Activated CD4-positive, alpha-beta T cell treated with anti-CD3 and anti-CD28 coated beads for 36 hours (primary cell): ENCODE data around the gene TRUB1. TPM values are rescaled to one million over a fixed set of nuclear protein-coding genes. Genes with fewer than 3 reads are reported as not detected.

Experiments
- ATAC-seq: fragments of 200-7000 bp; cut with Tn5 transposase; one replicate; pipeline ENCODE4 v1.10.0; 2021; ENCODE audit warnings: mild to moderate bottlenecking, moderate library complexity
- CTCF ChIA-PET: fragments of 350-600 bp; sonication (Branson Sonifier 250); formaldehyde crosslinking; loops from one replicate; lab custom pipeline; 2021; ENCODE audit warnings: antibody characterized with exemption; lab: Charles Lee
- POLR2A ChIA-PET: fragments of 350-600 bp; sonication (Branson Sonifier 250); formaldehyde crosslinking; loops from one replicate; lab custom pipeline; 2021; ENCODE audit warnings: antibody characterized with exemption, inconsistent platforms; lab: Charles Lee
- DNase-seq: peaks from one replicate; pipeline ENCODE4 v3.0.0-alpha.2; 2020
- H3K27ac Mint-ChIP-seq: one replicate; pipeline ENCODE4 v1.8.0; 2021; ENCODE audit warnings: mixed read lengths
- H3K27me3 Mint-ChIP-seq: one replicate; pipeline ENCODE4 v1.8.0; 2021; ENCODE audit warnings: mixed read lengths
- H3K36me3 Mint-ChIP-seq: one replicate; pipeline ENCODE4 v1.8.0; 2021; ENCODE audit warnings: low read depth, mixed read lengths
- H3K4me1 Mint-ChIP-seq: one replicate; pipeline ENCODE4 v1.8.0; 2021; ENCODE audit warnings: mixed read lengths
- H3K4me3 Mint-ChIP-seq: one replicate; pipeline ENCODE4 v1.8.0; 2021; ENCODE audit warnings: mild to moderate bottlenecking, moderate library complexity, mixed read lengths
- H3K9me3 Mint-ChIP-seq: one replicate; pipeline ENCODE4 v1.8.0; 2021; ENCODE audit warnings: low read depth, mixed read lengths
- intact Hi-C, 2 experiments: fragments of 100-400 bp; cut with DNase I in 1 of 2; cut with micrococcal nuclease in 1 of 2; formaldehyde crosslinking; loops; one replicate each; pipeline versions ENCODE4 v1.14.2 to v1.15.1; 2022 to 2024; cut with DNase I, micrococcal nuclease
- total RNA-seq, 2 experiments: library from RNA; stranded (reverse); gene quantifications; one replicate each; pipeline ENCODE4 v1.2.3, GENCODE V29; 2021

The TRUB1 gene
- total RNA-seq, 2 experiments from 2014 or later = 13.4 to 15.0 TPM

- intact Hi-C loops = no loop called here
- ATAC-seq (no peak), DNase-seq (no peak)
- Mint-ChIP-seq H3K4me1 (peaks cover 5% of the 10 kb centered on the region), H3K27me3 (no peaks in the 10 kb centered on the region), H3K36me3 (peaks cover 32% of the 10 kb centered on the region), H3K27ac (no peak overlapping the region), H3K4me3 (no peak overlapping the region), H3K9me3 (no peaks in the 10 kb centered on the region)
- CTCF ChIA-PET = interaction anchor here (1.6 kb wide), 1 partner anchor 17 kb away, joined by 3 read pairs; no protein-coding TSS in a partner anchor
- POLR2A ChIA-PET = no interaction called here
Observed at GRCh38 chr10:114975091-114975490, 37.1 kb downstream of the TRUB1 start.

DNA sequence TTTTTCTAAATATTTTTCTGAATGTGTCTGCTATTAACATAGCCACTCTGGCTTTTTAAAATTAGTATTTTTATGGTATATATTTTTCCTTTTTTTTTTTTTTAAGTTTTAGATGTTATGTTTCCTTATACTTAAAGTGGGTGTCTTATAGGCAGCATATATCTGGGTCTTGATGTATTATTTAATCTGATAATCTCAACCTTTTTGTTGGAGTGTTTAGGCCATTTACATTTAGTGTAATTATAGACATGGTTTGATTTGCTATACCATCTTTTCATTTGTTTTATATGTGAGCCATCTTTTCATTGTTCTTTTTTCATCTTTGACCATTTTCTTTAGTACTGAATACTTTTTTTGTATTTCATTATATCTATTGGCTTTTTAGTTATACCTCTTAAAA, 45.0 kb downstream of the TRUB1 start:
- Mint-ChIP-seq H3K4me3 (no peak overlapping the region), H3K9me3 (peaks cover 21% of the 10 kb centered on the region)
- intact Hi-C loops = no loop called here

DNA sequence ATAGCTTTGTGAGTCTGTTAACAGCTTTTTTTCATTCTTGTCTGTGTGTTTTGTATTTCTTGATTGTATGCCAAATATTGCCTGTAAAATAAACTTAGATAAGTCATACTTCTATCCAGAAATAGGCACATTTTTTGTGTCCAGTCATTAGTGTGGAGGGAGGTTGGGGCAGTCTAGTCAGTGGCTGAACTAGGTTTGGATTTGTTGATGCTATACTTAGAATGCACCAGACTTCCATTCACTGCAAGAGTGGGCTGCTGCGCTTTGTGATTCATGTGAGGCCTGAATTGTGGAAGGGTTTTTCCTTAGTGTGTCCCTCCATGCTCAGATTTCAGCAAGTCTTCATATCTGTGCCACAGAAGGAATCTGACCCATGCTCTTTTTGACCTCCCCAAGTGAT, 50.0 kb downstream of the TRUB1 start:
- Mint-ChIP-seq H3K4me3 (no peak overlapping the region), H3K4me1 (no peaks in the 10 kb centered on the region), H3K27ac (no peak overlapping the region), H3K9me3 (peaks cover 14% of the 10 kb centered on the region), H3K36me3 (peaks cover 35% of the 10 kb centered on the region), H3K27me3 (no peaks in the 10 kb centered on the region)
- ATAC-seq (no peak), DNase-seq (no peak)
- intact Hi-C loops = no loop called here
- CTCF ChIA-PET = no interaction called here
- POLR2A ChIA-PET = no interaction called here

More for the DNA sequence above, 45.0 kb downstream of the TRUB1 start:
- Mint-ChIP-seq H3K27me3 (no peaks in the 10 kb centered on the region), H3K36me3 (peaks cover 71% of the 10 kb centered on the region), H3K4me1 (no peaks in the 10 kb centered on the region), H3K27ac (no peak overlapping the region)
- POLR2A ChIA-PET = no interaction called here
- ATAC-seq (no peak), DNase-seq (no peak)
- CTCF ChIA-PET = no interaction called here

DNA sequence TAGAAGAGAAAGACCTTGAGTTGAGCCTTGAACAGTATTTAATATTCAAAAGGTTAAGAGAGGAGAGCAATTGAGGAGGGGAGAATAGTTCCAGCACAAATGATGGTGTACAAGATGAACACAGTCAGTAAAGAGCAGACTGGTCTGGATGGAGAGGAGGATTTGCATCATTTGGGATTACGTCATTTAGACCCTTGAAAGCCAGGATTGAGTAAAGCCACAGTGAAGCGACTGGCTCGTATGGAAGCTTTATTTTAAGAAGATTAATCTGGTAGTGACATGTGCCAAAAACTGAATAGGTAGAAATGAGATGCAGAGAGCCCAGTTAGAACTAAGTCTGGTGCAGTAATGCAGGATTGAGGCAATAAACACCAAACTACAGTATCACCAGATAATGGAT, 52.6 kb downstream of the TRUB1 start:
- peaks cover 12% of the 10 kb centered on the region for H3K36me3 Mint-ChIP-seq
- H3K9me3 Mint-ChIP-seq = peaks cover 2% of the 10 kb centered on the region
- ChIA-PET POLR2A (no interaction called here), CTCF (no interaction called here)
- ATAC-seq (no peak), DNase-seq (no peak)
- intact Hi-C loops = no loop called here
- H3K27ac Mint-ChIP-seq = no peak overlapping the region
- no peaks in the 10 kb centered on the region for H3K27me3 Mint-ChIP-seq
- no peak overlapping the region for H3K4me3 Mint-ChIP-seq
- no peaks in the 10 kb centered on the region for H3K4me1 Mint-ChIP-seq

DNA sequence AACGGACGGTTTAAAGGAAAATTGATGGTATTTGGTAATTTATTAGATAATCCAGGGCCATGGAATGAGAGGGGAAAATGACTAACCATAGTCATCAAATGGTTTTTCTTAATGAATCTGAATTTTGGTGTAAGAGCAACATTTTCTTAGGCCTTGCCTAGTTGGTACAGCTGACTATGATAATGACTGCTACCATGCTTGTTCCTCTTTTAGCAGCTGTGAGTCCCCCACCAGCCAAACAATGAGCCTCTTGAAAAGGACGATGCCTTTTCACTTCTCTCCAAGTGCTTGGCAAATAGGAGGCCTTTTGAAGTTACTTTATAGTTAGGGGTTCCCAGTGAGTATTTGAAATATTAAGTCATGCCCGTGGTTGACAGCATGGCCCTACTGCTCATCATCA, 53.0 kb downstream of the TRUB1 start:
- Mint-ChIP-seq H3K4me3 (no peak overlapping the region), H3K4me1 (no peaks in the 10 kb centered on the region), H3K27me3 (no peaks in the 10 kb centered on the region), H3K27ac (no peak overlapping the region), H3K36me3 (peaks cover 8% of the 10 kb centered on the region), H3K9me3 (peaks cover 2% of the 10 kb centered on the region)
- no peak for ATAC-seq
- intact Hi-C loops = no loop called here
- CTCF ChIA-PET = interaction anchor here (0.6 kb wide), 1 partner anchor 44 kb away, joined by 3 read pairs; no protein-coding TSS in a partner anchor
- DNase-seq = no peak
- POLR2A ChIA-PET = no interaction called here

GRCh38 chr10:114992189-114992775, 54.3 kb downstream of the TRUB1 start:
- H3K4me1 Mint-ChIP-seq = no peaks in the 10 kb centered on the region
- H3K27me3 Mint-ChIP-seq = no peaks in the 10 kb centered on the region
- DNase-seq = no peak
- intact Hi-C loops = no loop called here
- peaks cover under 1% of the 10 kb centered on the region for H3K9me3 Mint-ChIP-seq
- ATAC-seq = no peak
- H3K36me3 Mint-ChIP-seq = peaks cover 4% of the 10 kb centered on the region
- CTCF ChIA-PET = interaction anchor here (0.8 kb wide), 1 partner anchor 13 kb away, joined by 3 read pairs; no protein-coding TSS in a partner anchor
- H3K4me3 Mint-ChIP-seq = no peak overlapping the region
- no peak overlapping the region for H3K27ac Mint-ChIP-seq
- POLR2A ChIA-PET = no interaction called here

DNA sequence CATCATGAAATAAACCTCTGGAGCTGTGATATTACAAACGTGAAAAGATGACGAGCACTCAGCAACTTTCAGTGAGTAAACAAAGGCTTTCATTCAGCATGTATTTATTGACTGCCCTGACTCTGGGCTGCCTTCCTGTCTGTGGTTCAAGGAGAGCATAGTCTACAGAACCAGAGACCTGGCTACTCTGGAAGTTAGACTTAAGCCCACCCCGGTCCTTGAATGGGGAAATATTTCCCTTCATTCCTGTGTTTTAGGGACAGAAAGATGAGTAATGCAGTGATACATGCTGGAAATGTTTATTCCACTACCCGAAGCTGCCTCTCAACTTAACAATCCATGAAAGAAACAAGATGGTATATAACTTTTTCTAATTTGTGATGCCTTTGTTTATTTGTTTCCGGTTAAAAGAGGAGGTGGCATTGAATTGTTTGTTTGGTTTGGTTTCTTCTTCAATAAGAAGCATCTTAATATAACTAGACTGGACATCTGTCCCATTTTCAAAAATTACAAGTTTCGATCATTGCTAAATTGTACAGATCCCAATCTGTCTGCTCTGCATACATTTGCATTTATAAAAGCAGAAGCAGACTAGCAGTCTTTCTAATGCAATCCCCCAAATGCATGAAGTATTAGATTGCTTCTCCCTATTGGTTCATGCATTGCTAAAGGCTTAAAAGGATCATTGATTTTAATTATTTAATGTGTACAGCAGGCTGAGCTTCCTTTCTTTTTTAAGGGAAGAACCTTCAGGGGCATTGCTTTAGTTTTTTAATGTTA, 57.7 kb downstream of the TRUB1 start:
- no peaks in the 10 kb centered on the region for H3K4me1 Mint-ChIP-seq
- H3K9me3 Mint-ChIP-seq = no peaks in the 10 kb centered on the region
- ChIA-PET CTCF (interaction anchor here (0.6 kb wide), 1 partner anchor 85 kb away, joined by 3 read pairs; no protein-coding TSS in a partner anchor), POLR2A (no interaction called here)
- H3K4me3 Mint-ChIP-seq = no peak overlapping the region
- H3K27me3 Mint-ChIP-seq = no peaks in the 10 kb centered on the region
- intact Hi-C loops = no loop called here
- DNase-seq (no peak), ATAC-seq (no peak)
- H3K27ac Mint-ChIP-seq = no peak overlapping the region
- H3K36me3 Mint-ChIP-seq = no peaks in the 10 kb centered on the region

DNA sequence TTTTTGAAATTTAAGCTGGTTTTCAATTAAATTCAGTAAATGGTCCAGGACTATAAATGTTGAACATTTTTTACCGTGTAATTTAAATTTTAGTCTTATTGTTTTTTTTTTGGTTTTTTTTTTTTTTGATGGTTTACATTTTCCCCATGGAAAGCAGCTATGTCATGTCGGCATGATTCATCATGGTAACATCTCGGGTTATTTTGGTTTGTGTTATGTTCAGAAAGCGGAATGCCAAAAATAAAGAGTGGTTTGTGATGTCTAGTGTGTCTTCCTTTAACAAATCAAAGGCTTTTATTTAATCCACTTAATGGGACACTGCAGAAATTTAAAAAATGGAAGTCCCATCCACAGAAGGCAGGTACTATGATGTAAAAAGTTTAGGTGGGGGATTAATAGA, 58.5 kb downstream of the TRUB1 start:
- DNase-seq (no peak), ATAC-seq (no peak)
- CTCF ChIA-PET = interaction anchor here (0.6 kb wide), 1 partner anchor 11 kb away, joined by 3 read pairs; no protein-coding TSS in a partner anchor
- H3K36me3 Mint-ChIP-seq = no peaks in the 10 kb centered on the region
- POLR2A ChIA-PET = interaction anchor here (0.6 kb wide), 1 partner anchor 925 kb away, joined by 3 read pairs; no protein-coding TSS in a partner anchor
- H3K9me3 Mint-ChIP-seq = no peaks in the 10 kb centered on the region
- H3K4me3 Mint-ChIP-seq = no peak overlapping the region
- intact Hi-C loops = no loop called here
- no peaks in the 10 kb centered on the region for H3K4me1 Mint-ChIP-seq
- H3K27me3 Mint-ChIP-seq = no peaks in the 10 kb centered on the region
- H3K27ac Mint-ChIP-seq = no peak overlapping the region

DNA sequence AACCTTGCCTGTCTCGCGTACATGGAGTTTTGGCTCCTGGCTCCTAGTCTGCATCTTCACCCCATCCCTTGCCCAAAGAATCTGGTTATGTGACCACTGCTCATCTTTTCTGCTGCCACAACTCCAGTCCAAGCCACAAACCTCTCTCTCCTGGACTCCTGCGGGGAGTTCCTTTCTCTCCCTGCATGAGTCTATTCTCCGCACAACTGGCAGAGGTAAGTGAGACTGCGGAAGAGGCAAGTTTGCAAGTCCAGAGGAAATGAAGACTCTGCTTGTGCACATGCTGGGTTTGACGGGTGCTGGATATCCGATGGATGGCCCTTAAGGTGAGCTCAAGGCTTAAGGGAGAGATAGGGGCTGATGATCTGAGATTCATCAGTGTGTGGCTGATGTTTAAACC, 61.0 kb downstream of the TRUB1 start:
- Mint-ChIP-seq H3K4me1 (no peaks in the 10 kb centered on the region), H3K4me3 (no peak overlapping the region), H3K9me3 (no peaks in the 10 kb centered on the region), H3K27me3 (peaks cover 3% of the 10 kb centered on the region), H3K36me3 (no peaks in the 10 kb centered on the region), H3K27ac (no peak overlapping the region)
- CTCF ChIA-PET = interaction anchor here (0.8 kb wide), 1 partner anchor 12 kb away, joined by 4 read pairs; no protein-coding TSS in a partner anchor
- DNase-seq (no peak), ATAC-seq (no peak)
- POLR2A ChIA-PET = no interaction called here
- intact Hi-C loops = no loop called here

DNA sequence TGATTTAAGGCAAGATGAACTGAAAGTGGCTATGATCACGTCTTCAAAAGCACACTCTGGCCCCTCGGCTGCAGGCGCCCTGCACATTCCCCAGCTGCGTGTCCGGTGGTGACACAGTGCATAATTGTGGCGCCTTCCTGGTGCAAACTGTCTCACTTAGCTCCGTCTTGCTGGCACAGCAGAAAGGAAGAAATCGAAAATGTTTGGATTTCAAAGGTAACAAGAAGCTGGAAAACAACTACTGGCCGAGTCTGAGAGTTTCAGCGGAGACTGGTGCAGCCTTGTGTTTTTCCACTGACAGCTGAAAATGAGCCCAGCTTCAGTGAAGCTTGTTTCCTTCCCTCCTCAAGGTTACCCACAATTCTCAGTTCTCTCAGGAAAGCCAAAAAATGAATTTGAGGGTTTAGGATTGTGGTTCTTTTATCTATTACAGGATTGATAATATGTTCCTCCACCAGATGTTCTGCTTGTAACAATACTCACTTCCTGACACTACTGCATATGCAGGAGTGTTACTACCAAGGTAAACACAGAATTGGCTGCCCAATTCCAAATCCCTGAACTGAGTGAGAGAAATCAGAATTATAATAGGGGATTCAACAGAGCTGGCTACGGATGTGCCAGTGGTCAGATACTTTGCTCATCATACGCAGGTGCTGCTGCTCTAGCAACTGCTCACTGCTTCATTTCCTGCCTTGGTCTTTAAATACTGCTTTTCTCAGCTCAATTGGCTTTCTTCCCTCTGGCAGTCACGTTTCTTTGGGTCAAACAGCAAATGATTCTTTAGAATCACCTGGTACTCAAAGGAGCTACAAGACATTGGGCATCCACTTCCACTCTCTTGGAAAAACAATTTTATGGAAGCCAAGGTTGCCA, 63.7 kb downstream of the TRUB1 start:
- no peaks in the 10 kb centered on the region for H3K36me3 Mint-ChIP-seq
- CTCF ChIA-PET = no interaction called here
- peaks cover 13% of the 10 kb centered on the region for H3K27me3 Mint-ChIP-seq
- DNase-seq (no peak), ATAC-seq (no peak)
- POLR2A ChIA-PET = interaction anchor here (1.3 kb wide), 1 partner anchor 64 kb away, joined by 4 read pairs; the partner anchor contains the start of gene TRUB1
- no peaks in the 10 kb centered on the region for H3K4me1 Mint-ChIP-seq
- intact Hi-C loops = no loop called here
- H3K9me3 Mint-ChIP-seq = no peaks in the 10 kb centered on the region
- H3K4me3 Mint-ChIP-seq = no peak overlapping the region
- no peak overlapping the region for H3K27ac Mint-ChIP-seq

- ATAC-seq (no peak), DNase-seq (no peak)
- no peaks in the 10 kb centered on the region for H3K4me1 Mint-ChIP-seq
- H3K27me3 Mint-ChIP-seq = peaks cover 13% of the 10 kb centered on the region
- H3K36me3 Mint-ChIP-seq = no peaks in the 10 kb centered on the region
- intact Hi-C loops = no loop called here
- ChIA-PET POLR2A (no interaction called here), CTCF (no interaction called here)
- H3K4me3 Mint-ChIP-seq = no peak overlapping the region
- no peak overlapping the region for H3K27ac Mint-ChIP-seq
- no peaks in the 10 kb centered on the region for H3K9me3 Mint-ChIP-seq
Observed at GRCh38 chr10:115003396-115003795, 65.4 kb downstream of the TRUB1 start.
